Measurements from ENCODE around the gene WDSUB1. TPM values are rescaled to one million over a fixed set of nuclear protein-coding genes. Genes with fewer than 3 reads are reported as not detected.

WDSUB1 gene
- total RNA-seq, 1 experiment from 2014 or later = 7.8 TPM

DNA sequence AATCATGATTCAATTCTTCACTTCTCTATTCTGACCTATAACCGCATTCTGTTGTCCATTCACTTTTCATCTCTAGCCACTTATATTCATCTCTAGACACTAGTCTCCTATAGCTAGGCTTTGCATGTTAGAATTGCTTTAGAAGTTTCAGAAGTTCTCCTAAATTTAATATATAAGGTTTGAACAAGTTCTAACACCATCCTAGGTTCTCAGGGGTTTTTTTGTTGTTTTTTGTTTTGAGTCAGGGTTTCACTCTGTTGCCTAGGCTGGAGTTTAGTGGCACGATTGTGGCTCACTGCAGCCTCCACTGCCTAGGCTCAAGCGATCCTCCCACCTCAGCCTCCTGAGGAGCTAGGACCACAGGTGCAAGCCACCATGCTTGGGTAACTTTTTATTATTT lies 19.9 kb downstream of the WDSUB1 start:
- DNase-seq (ENCODE audit: low read depth) = no peak

GRCh38 chr2:159265171-159265576 lies 21.3 kb downstream of the WDSUB1 start:
- peak; percentile 59 for DNase-seq (ENCODE audit: low read depth)

DNA sequence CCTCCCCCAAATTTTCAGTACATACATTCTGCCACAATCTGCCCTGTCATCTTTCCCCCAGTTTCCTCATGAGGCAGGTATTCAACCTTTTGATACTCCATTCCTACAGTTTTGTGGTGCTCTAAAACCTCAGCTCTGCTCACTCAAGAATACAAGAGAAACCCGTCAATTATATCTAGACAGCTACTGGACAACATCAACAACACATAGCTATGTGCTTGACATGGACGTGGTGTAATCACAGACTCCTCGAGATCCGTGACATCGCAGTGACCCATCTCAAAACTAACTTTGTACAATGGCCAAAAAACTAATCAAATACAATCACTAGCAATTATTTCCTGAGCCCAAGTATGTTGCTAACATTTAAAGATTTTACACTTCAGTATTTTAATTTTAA lies 23.6 kb downstream of the WDSUB1 start:
- DNase-seq (ENCODE audit: low read depth) = no peak

DNA sequence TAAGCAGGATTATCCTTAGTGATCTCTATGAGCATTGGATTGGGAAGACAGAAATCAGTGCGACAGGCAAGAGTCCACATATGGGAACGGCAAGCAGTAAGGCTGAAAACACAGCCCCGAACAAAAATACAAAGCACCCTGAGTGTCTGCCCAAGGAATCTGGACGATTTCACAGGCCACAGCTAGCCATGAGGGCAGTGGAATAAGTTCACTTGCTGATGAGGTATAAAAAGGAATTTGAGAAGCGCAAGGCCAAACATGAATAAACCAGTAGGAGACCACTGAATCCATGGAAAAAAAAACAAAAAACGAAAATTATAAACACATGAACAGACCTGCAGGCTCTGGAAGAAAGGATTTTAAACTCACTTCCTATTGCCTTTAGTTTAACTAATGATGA lies 24.3 kb downstream of the WDSUB1 start:
- no peak for DNase-seq (ENCODE audit: low read depth)

DNA sequence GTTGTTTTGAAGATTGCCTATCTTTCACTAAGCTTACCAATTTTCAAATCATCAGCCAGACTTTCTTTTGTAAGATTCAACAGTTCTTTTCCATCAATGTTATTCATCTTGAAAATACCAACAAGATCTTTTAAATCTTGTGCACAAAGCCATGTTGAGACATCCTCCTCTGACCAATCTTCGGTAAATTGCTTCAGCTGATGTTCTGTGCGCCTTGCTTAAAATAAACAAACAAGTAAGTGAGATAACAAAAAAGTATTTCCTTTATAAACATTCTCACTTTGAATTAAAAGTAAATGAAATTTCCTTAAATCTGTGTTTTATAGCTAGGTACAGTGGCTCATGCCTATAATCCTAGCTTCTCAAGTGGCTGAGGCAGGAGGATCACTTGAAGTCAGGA lies 30.3 kb downstream of the WDSUB1 start:
- DNase-seq (ENCODE audit: low read depth) = no peak

DNA sequence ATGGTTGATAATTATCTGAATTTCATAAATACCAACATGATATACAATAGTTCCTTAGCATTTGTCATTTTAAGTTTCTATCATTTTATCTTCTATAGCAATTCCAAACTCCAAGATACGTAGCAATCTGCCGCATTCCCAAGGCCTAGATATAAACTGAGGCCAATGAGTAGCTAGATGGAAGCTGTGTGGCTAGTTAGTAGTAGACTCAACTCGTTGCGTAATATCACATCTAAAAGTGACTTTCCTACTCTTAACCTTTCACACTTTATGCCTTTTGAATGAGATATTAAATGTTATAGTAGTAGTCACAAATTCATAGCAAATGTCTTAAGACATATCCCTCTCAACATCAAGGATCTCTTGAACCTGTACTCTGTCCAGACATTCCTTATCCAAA lies 33.6 kb downstream of the WDSUB1 start:
- DNase-seq (ENCODE audit: low read depth) = no peak

- no peak for DNase-seq (ENCODE audit: low read depth)
Measured at GRCh38 chr2:159251296-159252173, 35.0 kb downstream of the WDSUB1 start.

DNA sequence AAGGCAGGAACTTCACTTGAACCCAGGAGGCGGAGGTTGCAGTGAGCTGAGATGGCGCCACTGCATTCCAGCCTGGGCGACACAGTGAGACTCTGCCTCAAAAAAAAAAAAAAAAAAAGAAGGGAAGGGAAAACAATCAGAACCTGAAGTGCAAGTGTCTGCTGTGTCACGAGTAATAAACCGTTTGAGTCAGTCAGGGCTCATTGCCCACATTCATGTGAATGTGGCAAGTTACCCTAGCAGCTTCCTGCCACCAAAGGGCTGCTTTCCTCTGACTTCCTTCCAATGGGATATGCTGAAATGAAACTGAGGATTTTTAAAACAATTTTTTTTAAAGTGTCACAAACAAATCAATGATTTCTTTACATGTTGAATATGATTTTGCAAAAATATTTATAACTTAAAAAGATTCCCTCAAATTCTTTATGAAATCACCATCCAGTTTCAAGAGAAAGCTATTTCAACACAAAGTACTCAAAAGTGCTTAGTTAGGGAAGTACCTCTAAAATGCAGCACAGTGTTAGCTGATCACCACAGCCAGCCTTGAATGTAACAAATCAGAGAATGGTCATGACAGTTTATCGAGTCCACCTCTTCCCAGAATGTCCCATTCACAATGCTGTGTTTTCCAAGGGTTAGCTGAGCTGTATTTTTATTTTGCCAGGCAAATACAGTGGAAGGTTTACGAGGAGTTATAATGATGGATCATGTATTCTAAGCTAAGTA lies 36.4 kb downstream of the WDSUB1 start:
- peak; percentile 91 for DNase-seq (ENCODE audit: low read depth)

GRCh38 chr2:159246325-159246988 lies 40.0 kb downstream of the WDSUB1 start:
- DNase-seq (ENCODE audit: low read depth) = no peak

DNA sequence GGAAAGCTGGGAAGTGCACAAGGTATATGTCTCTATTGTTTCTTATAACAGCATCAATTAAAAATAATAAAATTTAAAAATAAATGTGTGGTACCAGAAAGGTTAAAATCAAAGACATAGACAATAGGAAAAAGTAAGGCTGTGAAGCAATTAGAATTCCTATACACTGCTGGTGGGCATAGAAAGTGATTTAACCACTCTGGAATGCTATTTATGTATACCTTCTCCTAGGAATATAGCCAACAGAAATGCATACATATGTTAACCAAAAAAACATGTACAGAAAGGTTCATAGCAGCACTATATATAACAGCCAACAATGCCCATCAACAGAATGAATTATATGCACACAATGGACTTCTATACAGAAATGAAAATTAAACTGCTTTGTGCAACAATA lies 43.0 kb downstream of the WDSUB1 start:
- DNase-seq (ENCODE audit: low read depth) = no peak

GRCh38 chr2:159234868-159235267 lies 51.6 kb downstream of the WDSUB1 start:
- no peak for DNase-seq (ENCODE audit: low read depth)

GRCh38 chr2:159232456-159233170 lies 53.9 kb downstream of the WDSUB1 start:
- DNase-seq (ENCODE audit: low read depth) = no peak

GRCh38 chr2:159230145-159230877 lies 56.2 kb downstream of the WDSUB1 start:
- DNase-seq (ENCODE audit: low read depth) = no peak

- DNase-seq (ENCODE audit: low read depth) = no peak
Measured at GRCh38 chr2:159229476-159230144, 56.9 kb downstream of the WDSUB1 start.

- no peak for DNase-seq (ENCODE audit: low read depth)
Measured at GRCh38 chr2:159228081-159228581, 58.4 kb downstream of the WDSUB1 start.

DNA sequence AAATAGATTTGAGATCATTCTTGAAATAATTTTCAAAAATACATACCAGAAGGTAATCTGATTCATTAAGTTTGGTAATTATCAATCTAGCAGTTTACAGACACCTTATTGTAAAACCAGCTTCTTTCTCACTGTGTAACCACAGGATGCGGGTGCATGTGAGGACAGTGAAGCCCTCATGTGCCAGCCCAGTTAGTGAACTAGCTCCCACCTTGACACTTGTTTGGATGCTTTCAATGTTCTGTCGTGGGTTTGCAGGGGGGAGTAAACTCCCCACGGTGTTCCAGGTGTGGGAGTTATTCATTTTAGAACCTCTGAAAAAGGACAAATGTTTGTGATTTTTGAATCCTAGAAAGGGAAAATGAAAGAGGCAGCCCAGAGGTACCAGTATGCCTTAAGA lies 59.0 kb downstream of the WDSUB1 start:
- DNase-seq (ENCODE audit: low read depth) = no peak

GRCh38 chr2:159226608-159227385 lies 59.7 kb downstream of the WDSUB1 start:
- DNase-seq (ENCODE audit: low read depth) = no peak

- peak; percentile 80 for DNase-seq (ENCODE audit: low read depth)
Measured at GRCh38 chr2:159226059-159226461, 60.4 kb downstream of the WDSUB1 start.

Data from Daoy (cell line).